Hepatocyte (in vitro differentiated cells): ENCODE data around the gene RBM33.

Experiments
- CTCF ChIP-seq: fragments of 200-600 bp; sonication (generic); IDR thresholded peaks from 2 replicates; pipeline ENCODE4 v1.5.1; 2016; ENCODE audit warnings: antibody characterized with exemption, mild to moderate bottlenecking; ENCODE audit not compliant: poor library complexity
- EZH2 ChIP-seq: fragments of 200-600 bp; sonication (generic); IDR thresholded peaks from 2 replicates; pipeline ENCODE4 v1.6.1; 2016; ENCODE audit warnings: antibody characterized with exemption, mild to moderate bottlenecking, borderline replicate concordance

- no peak for TF ChIP-seq CTCF
- TF ChIP-seq EZH2, result no peak
These were observed 20.9 kb downstream of the RBM33 start for GRCh38 chr7:155665079-155665956.
